PC-9 (cell line): Measurements from ENCODE around the gene ERN1. TPM values are rescaled to one million over a fixed set of nuclear protein-coding genes. Genes with fewer than 3 reads are reported as not detected.

Experiments
- BruUV-seq: library from RNA; stranded (reverse); fragments of 400-500 nt; replicated peaks from 2 replicates; lab custom pipeline; 2021; lab: Mats Ljungman, UMichigan
- CTCF ChIA-PET: fragments of 300-600 bp; sonication (Branson Sonifier 250); formaldehyde crosslinking; loops from one replicate; lab custom pipeline; 2022; ENCODE audit warnings: antibody characterized with exemption; lab: Charles Lee
- POLR2A ChIA-PET: fragments of 300-600 bp; sonication (Branson Sonifier 250); formaldehyde crosslinking; loops from one replicate; lab custom pipeline; 2022; ENCODE audit warnings: antibody characterized with exemption; ENCODE audit not compliant: unreplicated experiment; lab: Charles Lee
- DNase-seq, 2 experiments: peaks; one replicate each; pipeline versions ENCODE4 v3.0.0 to v3.0.0-alpha.2; 2015 to 2022; ENCODE audit warnings: mixed read lengths in 1 of 2
- H2AFZ ChIP-seq: fragments of 200-600 bp; sonication (generic); 2 replicates; pipeline ENCODE4 v1.8.1; 2017; ENCODE audit warnings: antibody characterized with exemption
- H3F3A ChIP-seq: fragments of 200-600 bp; sonication (generic); 2 replicates; pipeline ENCODE4 v1.8.1; 2017; ENCODE audit warnings: antibody characterized with exemption, mild to moderate bottlenecking, low read depth; ENCODE audit not compliant: insufficient read depth
- H3K27ac ChIP-seq: fragments of 200-600 bp; sonication (generic); 2 replicates; pipeline ENCODE4 v1.6.1; 2016; ENCODE audit warnings: mixed run types
- H3K27me3 ChIP-seq: fragments of 200-600 bp; sonication (generic); 2 replicates; pipeline ENCODE4 v1.6.1; 2016; ENCODE audit warnings: low read depth, mixed run types; ENCODE audit not compliant: insufficient read depth
- H3K36me3 ChIP-seq: fragments of 200-600 bp; sonication (generic); 2 replicates; pipeline ENCODE4 v1.6.1; 2016; ENCODE audit warnings: low read depth, mixed run types
- H3K4me1 ChIP-seq: fragments of 200-600 bp; sonication (generic); replicated peaks from 2 replicates; pipeline ENCODE4 v1.6.1; 2016; ENCODE audit warnings: mixed run types; ENCODE audit not compliant: insufficient read depth
- H3K4me2 ChIP-seq: fragments of 200-600 bp; sonication (generic); 2 replicates; pipeline ENCODE4 v1.6.1; 2017; ENCODE audit warnings: mixed run types
- H3K4me3 ChIP-seq: fragments of 200-600 bp; sonication (generic); 2 replicates; pipeline ENCODE4 v1.6.1; 2016; ENCODE audit warnings: mixed run types
- H3K79me2 ChIP-seq: fragments of 200-600 bp; sonication (generic); 2 replicates; pipeline ENCODE4 v1.6.1; 2017; ENCODE audit warnings: low read depth, mixed run types
- H3K9me2 ChIP-seq: fragments of 200-600 bp; sonication (generic); 2 replicates; pipeline ENCODE4 v1.8.1; 2017; ENCODE audit warnings: mild to moderate bottlenecking; ENCODE audit not compliant: insufficient read depth
- H3K9me3 ChIP-seq: fragments of 200-600 bp; sonication (generic); 2 replicates; pipeline ENCODE4 v1.8.1; 2016; ENCODE audit warnings: low read depth; ENCODE audit not compliant: insufficient read depth
- H4K20me1 ChIP-seq: fragments of 200-600 bp; sonication (generic); 2 replicates; pipeline ENCODE4 v1.8.1; 2017; ENCODE audit not compliant: insufficient read depth
- EZH2 ChIP-seq: fragments of 200-600 bp; sonication (generic); IDR thresholded peaks from 2 replicates; pipeline ENCODE4 v1.8.0; 2017; ENCODE audit warnings: antibody characterized with exemption, low read depth
- intact Hi-C: fragments of 100-400 bp; cut with micrococcal nuclease; formaldehyde crosslinking; loops from one replicate; pipeline ENCODE4 v1.10.0; 2022; ENCODE audit not compliant: unreplicated experiment
- total RNA-seq: library from RNA; stranded (reverse); gene quantifications from 2 replicates; pipeline ENCODE4 v1.2.3, GENCODE V29; 2021
- TF ChIP-seq, protein P1 (sequence below): fragments of 200-600 bp; sonication (generic); conservative IDR thresholded peaks from 2 replicates; pipeline ENCODE4 v1.6.1; 2017; ENCODE audit warnings: mixed run types, antibody characterized with exemption, mild to moderate bottlenecking, moderate library complexity

Gene ERN1
- total RNA-seq, 1 experiment from 2014 or later: 9.2 TPM

DNA sequence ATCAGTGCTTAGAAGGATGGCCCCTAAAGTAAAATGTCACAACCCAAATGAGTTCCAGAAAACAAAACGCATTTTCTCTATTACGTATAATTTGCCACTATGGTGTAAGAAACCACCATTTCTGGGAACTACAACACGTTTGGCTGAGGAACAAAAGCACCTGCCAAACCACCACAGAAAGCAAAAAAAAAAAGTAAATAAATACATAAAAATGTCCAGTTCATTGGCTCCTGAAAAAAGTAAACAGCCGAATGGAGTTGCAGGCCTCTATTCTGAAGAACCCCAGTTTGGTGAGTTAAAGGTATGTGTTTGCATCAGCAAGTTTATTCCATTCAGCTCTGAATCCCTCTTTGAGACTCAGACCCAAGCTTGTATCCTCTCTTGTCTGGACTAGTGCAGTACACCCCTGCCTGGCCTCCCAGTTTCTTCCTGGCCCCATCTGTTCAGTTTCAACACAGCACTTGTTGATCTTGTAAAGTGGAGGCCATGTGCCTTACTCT, 36.9 kb downstream of the ERN1 start:
- no peak overlapping the region for H3K4me3 ChIP-seq
- TF ChIP-seq, protein P1, sequence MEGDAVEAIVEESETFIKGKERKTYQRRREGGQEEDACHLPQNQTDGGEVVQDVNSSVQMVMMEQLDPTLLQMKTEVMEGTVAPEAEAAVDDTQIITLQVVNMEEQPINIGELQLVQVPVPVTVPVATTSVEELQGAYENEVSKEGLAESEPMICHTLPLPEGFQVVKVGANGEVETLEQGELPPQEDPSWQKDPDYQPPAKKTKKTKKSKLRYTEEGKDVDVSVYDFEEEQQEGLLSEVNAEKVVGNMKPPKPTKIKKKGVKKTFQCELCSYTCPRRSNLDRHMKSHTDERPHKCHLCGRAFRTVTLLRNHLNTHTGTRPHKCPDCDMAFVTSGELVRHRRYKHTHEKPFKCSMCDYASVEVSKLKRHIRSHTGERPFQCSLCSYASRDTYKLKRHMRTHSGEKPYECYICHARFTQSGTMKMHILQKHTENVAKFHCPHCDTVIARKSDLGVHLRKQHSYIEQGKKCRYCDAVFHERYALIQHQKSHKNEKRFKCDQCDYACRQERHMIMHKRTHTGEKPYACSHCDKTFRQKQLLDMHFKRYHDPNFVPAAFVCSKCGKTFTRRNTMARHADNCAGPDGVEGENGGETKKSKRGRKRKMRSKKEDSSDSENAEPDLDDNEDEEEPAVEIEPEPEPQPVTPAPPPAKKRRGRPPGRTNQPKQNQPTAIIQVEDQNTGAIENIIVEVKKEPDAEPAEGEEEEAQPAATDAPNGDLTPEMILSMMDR: no peak
- TF ChIP-seq EZH2: no peak
- BruUV-seq: no TSS peak
- H3K4me1 ChIP-seq: peaks cover 50% of the 10 kb centered on the region
- intact Hi-C loops: no loop called here
- H3K27ac ChIP-seq: no peak overlapping the region
- H3K9me3 ChIP-seq: no peaks in the 10 kb centered on the region
- H3K9me2 ChIP-seq: no peaks in the 10 kb centered on the region
- H3K79me2 ChIP-seq: peaks cover 20% of the 10 kb centered on the region; the same call in 1 of the 2 replicates
- peaks cover 32% of the 10 kb centered on the region for H3F3A ChIP-seq
- peaks cover 17% of the 10 kb centered on the region for H3K36me3 ChIP-seq
- ChIA-PET POLR2A (no interaction called here), CTCF (interaction anchor here (0.5 kb wide), 1 partner anchor 66 kb away, joined by 9 read pairs; no protein-coding TSS in a partner anchor)
- H3K27me3 ChIP-seq: no peaks in the 10 kb centered on the region
- H2AFZ ChIP-seq: no peak overlapping the region
- DNase-seq: no peak
- no peak overlapping the region for H3K4me2 ChIP-seq
- H4K20me1 ChIP-seq: no peaks in the 10 kb centered on the region

DNA sequence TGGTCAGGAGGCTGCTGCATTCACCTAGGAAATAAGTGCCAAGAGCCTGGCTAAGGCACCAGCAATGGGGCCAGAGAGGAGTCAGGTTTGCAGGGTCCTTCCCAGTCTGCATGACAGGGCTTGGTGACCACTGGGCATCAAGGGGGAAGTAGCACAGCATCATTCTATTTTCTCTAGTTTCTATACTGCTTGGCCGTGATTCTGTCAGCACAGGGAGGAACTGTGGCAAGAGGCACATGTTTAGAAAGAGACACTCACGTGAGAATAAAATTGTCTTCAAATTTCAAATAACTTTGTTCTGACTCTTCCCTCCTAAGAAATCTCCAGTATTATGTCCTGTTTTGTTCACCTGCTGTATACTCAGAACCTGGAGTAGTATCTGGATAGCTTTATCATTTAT, 37.8 kb downstream of the ERN1 start:
- no peaks in the 10 kb centered on the region for H3K27me3 ChIP-seq
- ChIA-PET POLR2A (no interaction called here), CTCF (no interaction called here)
- peaks cover 14% of the 10 kb centered on the region for H3K36me3 ChIP-seq
- H3F3A ChIP-seq: peaks cover 35% of the 10 kb centered on the region
- no peaks in the 10 kb centered on the region for H4K20me1 ChIP-seq
- no peaks in the 10 kb centered on the region for H3K9me3 ChIP-seq
- BruUV-seq: no TSS peak
- no peak overlapping the region for H3K4me2 ChIP-seq
- DNase-seq: no peak
- H3K4me1 ChIP-seq: peaks cover 50% of the 10 kb centered on the region
- intact Hi-C loops: no loop called here
- H3K4me3 ChIP-seq: no peak overlapping the region
- H2AFZ ChIP-seq: no peak overlapping the region
- peaks cover 22% of the 10 kb centered on the region; the same call in 1 of the 2 replicates for H3K79me2 ChIP-seq
- TF ChIP-seq, protein P1: no peak
- no peaks in the 10 kb centered on the region for H3K9me2 ChIP-seq
- H3K27ac ChIP-seq: no peak overlapping the region

DNA sequence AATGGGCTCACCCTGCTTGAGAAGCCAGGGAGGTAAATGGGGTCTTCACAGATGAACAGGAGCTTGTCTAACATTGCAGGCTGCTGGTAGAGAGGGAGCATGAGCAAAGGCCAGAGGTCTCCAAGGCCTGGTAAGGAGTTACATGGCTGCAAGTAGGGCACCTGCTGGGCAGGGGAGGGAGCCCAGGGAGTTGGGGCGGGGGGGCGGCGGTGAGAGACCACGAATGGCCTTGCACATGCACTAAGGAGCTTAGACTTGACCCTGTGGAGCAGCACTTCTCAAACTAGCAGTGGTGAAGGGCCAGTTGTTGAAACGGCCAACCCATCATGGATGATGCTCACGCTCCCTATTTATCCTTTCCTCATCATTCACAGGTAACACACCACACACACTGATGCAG, 38.4 kb downstream of the ERN1 start:
- Histone ChIP-seq H2AFZ (no peak overlapping the region), H3K9me2 (no peaks in the 10 kb centered on the region), H3K79me2 (peaks cover 27% of the 10 kb centered on the region; the same call in 1 of the 2 replicates), H4K20me1 (no peaks in the 10 kb centered on the region), H3K27ac (no peak overlapping the region), H3K4me2 (no peak overlapping the region), H3K27me3 (no peaks in the 10 kb centered on the region), H3F3A (peaks cover 36% of the 10 kb centered on the region), H3K9me3 (no peaks in the 10 kb centered on the region), H3K4me3 (no peak overlapping the region), H3K4me1 (peaks cover 50% of the 10 kb centered on the region), H3K36me3 (peaks cover 9% of the 10 kb centered on the region)
- no peak for TF ChIP-seq EZH2
- TF ChIP-seq, protein P1: no peak
- no TSS peak for BruUV-seq
- POLR2A ChIA-PET: no interaction called here
- no peak for DNase-seq
- CTCF ChIA-PET: no interaction called here
- intact Hi-C loops: no loop called here
